ENCODE measurements around the gene COG6.

Gene COG6

GRCh38 chr13:39655569-39656324 is at the start of gene COG6:
Gene COG6 (plus strand): TSS chr13:39655662. CDS start chr13:39655727, 65 bp downstream.
- peak; percentile 89 to 94 (median 91) for DNase-seq

DNA sequence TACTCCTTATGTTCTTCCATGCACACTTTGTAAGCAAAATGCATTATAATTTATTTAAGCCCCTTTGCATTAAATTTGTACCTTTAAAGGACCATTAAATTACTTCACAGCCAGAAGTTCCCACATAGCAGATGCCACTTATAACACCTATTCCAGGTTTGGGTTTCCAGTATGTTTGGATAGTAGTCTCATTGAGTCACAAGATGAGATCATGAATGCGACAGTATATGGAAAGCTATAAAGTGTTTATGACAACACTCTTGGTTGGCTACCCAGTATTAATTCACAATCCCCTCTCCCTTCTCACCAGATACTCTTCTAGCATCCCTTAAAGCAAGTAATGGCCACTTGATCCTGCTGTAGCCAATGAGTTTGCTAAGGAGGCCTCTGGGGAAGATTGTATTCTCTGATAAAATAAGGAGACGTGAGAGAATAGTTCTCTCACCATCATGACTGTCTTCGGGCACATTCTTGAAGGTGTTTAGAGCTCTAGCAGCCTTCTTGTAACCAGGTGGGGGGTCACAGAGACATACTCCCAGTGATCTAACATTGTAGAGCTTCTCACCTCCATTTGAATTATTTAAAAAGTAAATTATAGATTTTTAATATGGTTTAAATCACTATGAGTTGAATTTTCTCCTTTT is 49.7 kb upstream of the COG6 start:
- DNase-seq, result no peak

- DNase-seq, result no peak
These were observed 47.6 kb upstream of the COG6 start for GRCh38 chr13:39607876-39608275.

GRCh38 chr13:39612023-39612637 is 43.3 kb upstream of the COG6 start:
- peak; percentile 76 to 83 (median 82) for DNase-seq

GRCh38 chr13:39616087-39616694 is 39.3 kb upstream of the COG6 start:
- DNase-seq, result peak; percentile 72 to 82 (median 78)

GRCh38 chr13:39618561-39618960 is 36.9 kb upstream of the COG6 start:
- DNase-seq, result no peak

GRCh38 chr13:39623466-39623865 is 32.0 kb upstream of the COG6 start:
- DNase-seq, result no peak

DNA sequence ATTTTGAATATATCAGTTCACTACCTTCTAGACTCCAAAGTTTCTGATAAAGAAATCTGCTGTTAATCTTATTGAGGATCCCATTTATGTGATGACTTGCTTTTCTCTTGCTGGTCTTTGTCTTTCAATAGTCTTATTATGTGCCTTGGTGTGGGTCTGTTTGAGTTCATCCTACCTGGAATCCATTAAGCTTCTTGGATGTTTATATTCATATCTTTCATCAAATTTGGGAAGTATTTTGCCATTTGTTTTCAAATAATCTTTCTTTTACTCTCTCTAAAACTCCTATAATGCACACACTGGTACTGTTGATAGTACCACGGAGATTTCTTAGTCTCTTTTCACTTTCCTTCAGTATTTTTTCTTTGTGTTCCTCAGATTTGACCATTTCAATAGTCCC is 24.2 kb upstream of the COG6 start:
- DNase-seq, result no peak

GRCh38 chr13:39632994-39633393 is 22.5 kb upstream of the COG6 start:
- DNase-seq, result no peak

- DNase-seq, result no peak
These were observed 19.9 kb upstream of the COG6 start for GRCh38 chr13:39635564-39635963.

DNA sequence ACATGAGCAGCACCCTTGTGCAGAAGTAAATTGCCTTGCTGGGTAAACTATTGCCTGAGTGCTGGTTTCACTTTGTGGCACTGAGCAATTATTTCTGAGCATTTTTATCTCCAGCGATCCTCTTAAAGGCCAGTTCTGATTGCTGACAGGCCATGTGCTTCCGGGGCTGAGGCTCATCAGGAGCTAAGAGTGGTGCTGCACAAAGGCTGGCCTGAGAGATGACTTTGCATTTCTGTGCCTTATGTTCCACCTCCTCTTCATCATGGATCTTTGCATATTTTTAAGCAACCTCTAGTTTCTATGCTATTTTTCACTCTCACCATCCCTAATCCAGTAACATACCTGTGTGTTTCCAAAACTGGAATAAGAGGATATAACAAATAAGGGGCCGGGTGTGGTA is 17.6 kb upstream of the COG6 start:
- no peak for DNase-seq

DNA sequence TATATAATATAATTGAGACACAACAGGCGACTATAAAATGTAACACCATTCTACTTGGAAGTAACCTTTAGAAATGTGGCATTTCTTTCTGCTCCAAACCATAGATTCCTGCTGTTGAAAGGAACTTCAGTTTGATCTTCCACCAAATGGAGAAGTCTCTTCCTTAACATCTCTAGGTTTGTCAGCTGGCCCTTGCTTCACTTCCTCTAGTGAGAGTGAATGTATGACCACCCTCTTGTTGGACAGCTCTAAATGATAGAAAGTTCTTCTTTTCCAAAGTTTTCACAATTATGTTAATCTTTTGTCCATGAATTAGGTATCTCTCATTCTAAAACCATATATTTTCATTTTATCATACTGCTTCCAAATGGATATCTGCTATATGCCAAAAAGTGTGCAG is 13.8 kb upstream of the COG6 start:
- DNase-seq, result peak; percentile 61 to 70 (median 64)

GRCh38 chr13:39646122-39646521 is 9.3 kb upstream of the COG6 start:
- DNase-seq, result no peak

DNA sequence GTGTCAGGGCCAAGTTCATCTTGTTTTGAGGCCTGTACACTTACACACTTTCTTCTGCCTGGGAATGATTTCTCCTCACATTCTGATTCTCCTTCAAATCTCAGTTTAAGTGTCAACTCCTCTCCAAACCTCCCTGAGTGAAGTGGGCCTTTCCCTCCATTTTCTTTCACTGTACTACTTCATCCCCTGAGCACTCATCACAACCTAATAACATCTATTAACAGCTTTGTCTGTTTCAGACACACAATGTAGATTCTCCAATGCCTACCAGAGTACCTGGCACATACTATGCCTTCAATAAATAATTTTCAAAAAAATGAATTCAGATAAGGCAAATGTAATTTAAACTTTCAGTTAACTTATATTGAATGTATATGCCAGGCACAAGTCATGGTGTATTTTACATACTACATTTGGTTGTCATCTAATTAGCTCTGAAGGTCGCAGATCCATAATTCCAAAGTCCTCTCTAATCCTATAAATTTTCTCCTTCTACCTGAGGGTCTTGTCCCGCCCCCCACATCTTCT is 357 bp upstream of the COG6 start:
- DNase-seq, result no peak

- no peak for DNase-seq
These were observed 839 bp downstream of the COG6 start for GRCh38 chr13:39656325-39656677.

GRCh38 chr13:39663508-39663907 is 8.0 kb downstream of the COG6 start:
- DNase-seq, result no peak

GRCh38 chr13:39663958-39664357 is 8.5 kb downstream of the COG6 start:
- no peak for DNase-seq

DNA sequence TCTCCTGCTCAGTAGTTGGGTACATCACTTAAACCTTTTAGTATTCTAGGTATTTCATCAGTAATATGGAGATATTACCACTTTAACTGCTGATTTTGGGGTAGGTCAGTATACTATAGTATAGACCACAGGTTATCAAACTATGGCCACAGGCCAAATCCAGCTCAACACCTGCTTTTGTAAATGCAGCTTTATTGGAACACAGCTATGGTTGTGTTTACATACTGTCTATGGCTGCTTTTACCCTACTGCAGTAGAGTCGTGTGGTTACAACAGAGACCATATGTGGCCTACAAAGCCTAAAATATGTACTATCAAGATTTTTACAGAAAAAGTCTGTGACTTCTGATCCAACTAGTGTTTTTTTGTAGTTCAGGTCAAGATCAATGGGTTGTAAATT is 10.3 kb downstream of the COG6 start:
- DNase-seq, result no peak

GRCh38 chr13:39670445-39670844 is 15.0 kb downstream of the COG6 start:
- no peak for DNase-seq

- DNase-seq, result no peak
These were observed 17.1 kb downstream of the COG6 start for GRCh38 chr13:39672378-39673132.

- no peak for DNase-seq
These were observed 20.4 kb downstream of the COG6 start for GRCh38 chr13:39675904-39676303.

DNA sequence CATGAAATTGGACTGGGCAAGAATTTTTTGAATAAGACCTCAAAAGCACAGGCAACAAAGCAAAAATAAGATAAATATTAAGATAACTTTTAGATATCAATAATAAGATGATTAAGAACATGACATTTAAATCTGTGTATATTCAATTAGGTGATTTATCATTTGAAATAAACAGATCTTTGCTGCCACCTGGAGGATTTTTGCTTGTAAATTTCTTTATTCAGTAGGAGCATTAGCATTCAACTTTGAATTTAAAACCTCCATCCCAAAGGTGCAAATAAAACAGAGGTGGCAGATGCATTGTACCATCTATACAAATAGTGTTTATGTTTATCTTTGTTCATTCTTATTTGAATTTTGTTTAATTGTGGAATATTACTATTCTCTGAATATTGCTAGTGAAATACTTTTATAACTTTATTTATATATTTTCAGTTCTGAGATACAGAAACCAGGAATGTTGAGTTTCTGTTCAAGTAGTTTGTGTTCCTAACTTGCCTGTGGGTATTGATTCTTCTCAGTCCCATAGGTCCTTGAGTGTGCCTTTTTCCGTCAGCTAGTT is 20.9 kb downstream of the COG6 start:
- DNase-seq, result peak; percentile 64 to 79 (median 71)

Data from suppressor macrophage treated with lipopolysaccharide for 1 hour (primary cell).